ENCODE data around the gene SMARCA1. TPM values are rescaled to one million over a fixed set of nuclear protein-coding genes. Genes with fewer than 3 reads are reported as not detected.

SMARCA1 gene
- total RNA-seq, 2 donors from 2014 or later: 17.6 to 25.4 TPM

DNA sequence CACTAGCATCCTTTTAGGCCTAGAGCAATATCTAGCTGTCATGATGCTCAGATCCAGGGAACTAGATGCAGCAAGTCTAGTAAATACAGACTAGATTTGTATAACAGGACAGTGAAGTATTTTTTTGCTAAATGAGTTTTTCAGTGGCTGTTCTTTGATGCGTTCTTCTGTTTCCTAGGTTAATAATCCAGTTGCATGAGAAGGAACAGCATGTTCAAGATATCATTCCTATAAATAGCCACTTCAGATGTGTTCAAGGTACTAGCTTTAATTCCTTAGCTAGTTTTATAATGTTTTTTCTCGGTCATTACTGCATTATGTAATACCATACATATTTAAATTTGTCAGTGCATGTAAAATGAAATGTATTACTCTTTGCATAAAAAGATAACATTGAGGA, 21.5 kb upstream of the SMARCA1 start:
- ATAC-seq (no peak), DNase-seq (no peak)
- Histone ChIP-seq H3K27me3 (no peaks in the 10 kb centered on the region), H3K9me3 (no peaks in the 10 kb centered on the region), H3K4me1 (no peaks in the 10 kb centered on the region), H3K36me3 (replicated peaks in 1 of 2; ENCODE audit: insufficient read depth in 1 of 2, low read depth in 2 of 2) (no peaks in the 10 kb centered on the region), H3K4me3 (no peak overlapping the region), H3K27ac (no peak overlapping the region)
- intact Hi-C loops (cut with DNase I): no loop called here
- TF ChIP-seq, protein P1, sequence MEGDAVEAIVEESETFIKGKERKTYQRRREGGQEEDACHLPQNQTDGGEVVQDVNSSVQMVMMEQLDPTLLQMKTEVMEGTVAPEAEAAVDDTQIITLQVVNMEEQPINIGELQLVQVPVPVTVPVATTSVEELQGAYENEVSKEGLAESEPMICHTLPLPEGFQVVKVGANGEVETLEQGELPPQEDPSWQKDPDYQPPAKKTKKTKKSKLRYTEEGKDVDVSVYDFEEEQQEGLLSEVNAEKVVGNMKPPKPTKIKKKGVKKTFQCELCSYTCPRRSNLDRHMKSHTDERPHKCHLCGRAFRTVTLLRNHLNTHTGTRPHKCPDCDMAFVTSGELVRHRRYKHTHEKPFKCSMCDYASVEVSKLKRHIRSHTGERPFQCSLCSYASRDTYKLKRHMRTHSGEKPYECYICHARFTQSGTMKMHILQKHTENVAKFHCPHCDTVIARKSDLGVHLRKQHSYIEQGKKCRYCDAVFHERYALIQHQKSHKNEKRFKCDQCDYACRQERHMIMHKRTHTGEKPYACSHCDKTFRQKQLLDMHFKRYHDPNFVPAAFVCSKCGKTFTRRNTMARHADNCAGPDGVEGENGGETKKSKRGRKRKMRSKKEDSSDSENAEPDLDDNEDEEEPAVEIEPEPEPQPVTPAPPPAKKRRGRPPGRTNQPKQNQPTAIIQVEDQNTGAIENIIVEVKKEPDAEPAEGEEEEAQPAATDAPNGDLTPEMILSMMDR (IDR thresholded peaks at IDR 0.05): no peak
- TF ChIP-seq POLR2A (IDR thresholded peaks at IDR 0.05): no peak
- WGBS, 2 donors: 53 to 57% methylated on average over 2 of the region's 2 CpGs

DNA sequence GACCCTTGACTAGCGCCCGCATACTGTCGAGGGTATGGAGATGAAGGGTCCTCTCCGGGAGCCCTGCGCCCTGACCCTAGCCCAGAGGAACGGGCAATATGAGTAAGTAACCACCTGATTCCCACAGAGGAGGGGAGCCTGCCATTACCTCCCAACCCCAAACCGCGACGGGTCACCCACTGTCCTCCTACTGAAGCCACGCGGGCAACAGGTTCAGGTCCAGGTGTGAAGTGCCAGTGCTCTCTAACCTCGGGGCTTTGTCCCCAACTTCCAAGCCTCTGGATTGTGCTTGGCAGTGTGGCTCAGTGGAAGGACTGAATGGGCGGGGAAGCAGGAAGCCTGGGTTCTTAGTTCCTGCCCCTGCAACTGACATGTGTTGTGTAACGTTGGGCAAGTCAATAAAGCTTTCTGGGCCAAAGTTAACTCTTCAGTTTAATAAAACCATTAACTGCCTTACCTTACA, 17.5 kb upstream of the SMARCA1 start:
- DNase-seq (peak in 3 of 4 donors; percentile 3 to 13 (median 9)), ATAC-seq (no peak)
- peaks cover 3% of the 10 kb centered on the region for H3K4me1 ChIP-seq
- TF ChIP-seq POLR2A (IDR thresholded peaks at IDR 0.05): no peak
- TF ChIP-seq, protein P1 (IDR thresholded peaks at IDR 0.05): no peak
- no peaks in the 10 kb centered on the region for H3K27me3 ChIP-seq
- H3K9me3 ChIP-seq: no peaks in the 10 kb centered on the region
- peak overlapping the region in 1 of 2 donors; percentile 50 for H3K4me3 ChIP-seq
- intact Hi-C loops (cut with DNase I): no loop called here
- peak overlapping the region in 2 of 4 donors; percentile 51 to 75 for H3K27ac ChIP-seq
- WGBS, 2 donors: 0 to 20% methylated on average over 2 to 9 of the region's 14 CpGs
- H3K36me3 ChIP-seq (replicated peaks in 1 of 2; ENCODE audit: insufficient read depth in 1 of 2, low read depth in 2 of 2): no peaks in the 10 kb centered on the region

DNA sequence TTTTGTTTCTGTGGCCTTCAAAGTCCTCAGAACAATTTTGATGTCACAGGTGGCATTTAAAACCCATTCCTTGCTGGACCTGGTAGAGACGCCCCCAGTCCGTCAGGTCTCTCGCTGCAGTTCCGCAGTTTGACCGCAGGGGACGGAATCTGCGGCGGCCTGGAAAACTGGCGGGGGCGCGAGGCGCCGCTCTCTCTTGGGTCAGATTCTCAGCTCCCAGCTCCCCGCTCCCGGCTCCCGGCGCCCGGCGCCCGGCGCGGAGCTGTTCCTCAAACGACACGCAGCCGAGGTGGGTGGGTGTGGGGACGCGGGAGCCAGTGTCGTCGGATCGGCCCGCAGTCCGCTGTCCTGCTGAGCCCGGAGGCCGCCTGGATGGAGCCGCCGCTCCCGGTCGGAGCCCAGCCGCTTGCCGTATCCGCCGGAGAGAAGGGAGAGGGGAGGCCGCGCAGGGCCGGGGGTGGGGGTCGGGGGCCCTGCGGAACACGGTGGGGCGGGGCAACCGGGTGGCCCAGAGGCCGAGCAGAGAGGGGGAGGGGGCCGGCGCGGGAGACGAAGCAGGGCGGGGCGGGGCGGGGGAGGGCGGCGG, 16.9 kb upstream of the SMARCA1 start, which contains the start of gene OCRL:
Gene OCRL (plus strand): TSS at position 192 of the 586 bp plus-strand sequence. CDS start 181 bp downstream, at position 373.
- 0% methylated on average over 11 of the region's 60 CpGs; no CpG with 5 or more reads in 1 of the 2 donors for WGBS, 2 donors
- intact Hi-C loops (cut with DNase I): no loop called here
- H3K4me3 ChIP-seq: peak within 1 kb of the TSS; percentile 9 to 50
- ATAC-seq: peak; percentile 95
- no peaks in the 10 kb centered on the region for H3K9me3 ChIP-seq
- DNase-seq: peak; percentile 64 to 72 (median 66)
- peaks cover 3% of the 10 kb centered on the region for H3K4me1 ChIP-seq
- H3K27me3 ChIP-seq: no peaks in the 10 kb centered on the region
- peak within 1 kb of the TSS in 3 of 4 donors; percentile 51 to 75 (median 55) for H3K27ac ChIP-seq
- H3K36me3 ChIP-seq (replicated peaks in 1 of 2; ENCODE audit: insufficient read depth in 1 of 2, low read depth in 2 of 2): no peaks in the 10 kb centered on the region
- TF ChIP-seq, protein P1 (IDR thresholded peaks at IDR 0.05): peak; percentile 49 to 76 (median 67)
- TF ChIP-seq POLR2A (IDR thresholded peaks at IDR 0.05): peak in 2 of 3 donors; percentile 44 to 55

DNA sequence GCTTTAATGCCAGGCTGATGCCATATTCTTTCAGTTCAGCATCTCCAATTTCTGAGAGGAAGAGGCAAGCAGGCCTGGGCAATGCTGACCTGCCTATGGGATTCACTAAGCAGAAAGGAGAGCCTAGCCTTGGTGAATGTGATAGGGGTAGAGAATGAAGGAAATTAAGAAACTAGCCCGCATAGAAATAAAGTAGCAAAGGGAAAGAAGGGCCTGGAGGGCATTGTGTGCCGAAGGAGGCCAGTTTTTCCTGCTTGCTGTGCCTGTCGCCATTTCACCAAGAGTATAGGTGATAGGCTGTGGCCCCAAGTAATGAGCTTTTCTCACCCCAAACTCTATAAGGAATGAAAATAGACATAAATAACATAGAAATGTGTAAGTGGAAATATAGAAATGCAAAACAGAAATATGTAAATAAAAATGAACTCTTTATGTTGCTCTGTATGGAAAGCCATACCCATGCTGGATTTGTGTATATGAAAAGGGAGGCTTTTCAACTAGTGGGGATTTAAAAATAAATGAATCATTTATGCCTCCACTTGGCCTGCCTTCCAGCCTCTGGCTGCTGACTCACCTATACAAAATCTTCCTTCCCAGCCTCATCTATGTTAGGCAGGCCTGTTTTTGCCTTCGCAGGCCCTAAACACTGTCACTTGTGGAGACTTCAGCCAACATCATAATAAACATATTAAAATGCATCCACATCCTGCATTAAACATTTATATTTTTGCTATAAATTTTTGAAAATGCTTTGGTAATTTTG, 11.7 kb upstream of the SMARCA1 start:
- H3K9me3 ChIP-seq: no peaks in the 10 kb centered on the region
- ATAC-seq (no peak), DNase-seq (no peak)
- H3K4me3 ChIP-seq: no peak overlapping the region
- no peaks in the 10 kb centered on the region for H3K36me3 ChIP-seq (replicated peaks in 1 of 2; ENCODE audit: insufficient read depth in 1 of 2, low read depth in 2 of 2)
- intact Hi-C loops (cut with DNase I): no loop called here
- peaks cover 3% of the 10 kb centered on the region for H3K4me1 ChIP-seq
- 87 to 93% methylated on average over 3 to 4 of the region's 4 CpGs for WGBS, 2 donors
- TF ChIP-seq, protein P1 (IDR thresholded peaks at IDR 0.05): no peak
- no peak overlapping the region for H3K27ac ChIP-seq
- H3K27me3 ChIP-seq: no peaks in the 10 kb centered on the region
